ENCODE measurements around the gene RCBTB2. TPM values are rescaled to one million over a fixed set of nuclear protein-coding genes. Genes with fewer than 3 reads are reported as not detected.
A peak's percentile ranks its signal among the peaks of the same experiment; 100 is the strongest.
"Not testable (repeated sequence)": the region's sequence is repeated elsewhere in the genome, so short reads cannot be mapped to it uniquely, and the experiment has no call there.

The RCBTB2 gene
- polyA plus RNA-seq (2013), result 5.8 TPM

- ChIA-PET POLR2A (interaction anchor here (0.6 to 1.9 kb wide), 2 partner anchors 23 to 27 kb away, joined by 3 to 6 read pairs; no protein-coding TSS in a partner anchor), CTCF (interaction anchor here (1.0 to 1.7 kb wide), 7 partner anchors 10 to 47 kb away, joined by 3 to 6 read pairs (median 4); no protein-coding TSS in a partner anchor)
- H3K36me3 ChIP-seq (ENCODE audit: control insufficient read depth in 4 of 4, insufficient read depth in 4 of 4, low read length in 3 of 4), result no peaks in the 10 kb centered on the region
- H3K4me3 ChIP-seq (ENCODE audit: control insufficient read depth in 1 of 7, extremely low read depth in 1 of 7, insufficient read depth in 4 of 7, low read depth in 2 of 7, low read length in 6 of 7), result peak within 1 kb of the TSS; percentile 74 to 96 (median 83)
- 0% methylated on average over 48 of the region's 84 CpGs for WGBS (ENCODE audit: insufficient coverage)
- peak; percentile 97 to 99 (median 98) for DNase-seq
- peaks cover 0 to 4% (median 0%) of the 10 kb centered on the region in 5 experiments for H3K9me3 ChIP-seq (ENCODE audit: control extremely low read depth in 1 of 5, control insufficient read depth in 4 of 5, insufficient read depth in 2 of 5, low read depth in 1 of 5, low read length in 4 of 5)
- H3K27ac ChIP-seq (ENCODE audit: insufficient read depth in 1 of 2, low read depth in 1 of 2, low read length in 2 of 2, poor library complexity in 1 of 2, severe bottlenecking in 2 of 2), result peak within 1 kb of the TSS; percentile 76 to 89
- peaks cover 2 to 49% (median 14%) of the 10 kb centered on the region in 4 experiments for H3K4me1 ChIP-seq (ENCODE audit: control extremely low read depth in 1 of 4, control insufficient read depth in 4 of 4, insufficient read depth in 4 of 4, low read length in 3 of 4)
- H3K27me3 ChIP-seq (replicated peaks in 2 of 5; ENCODE audit: control insufficient read depth in 4 of 5, insufficient read depth in 5 of 5, low read length in 4 of 5), result no peaks in the 10 kb centered on the region
Measured at GRCh38 chr13:48532506-48533499, at the start of gene RCBTB2. TSS of gene RCBTB2 (minus strand) at chr13:48533080. CDS start at chr13:48521939, 11,141 bp downstream.

GRCh38 chr13:48582084-48582483 lies 49.2 kb upstream of the RCBTB2 start:
- H3K9me3 ChIP-seq (ENCODE audit: control extremely low read depth in 1 of 5, control insufficient read depth in 4 of 5, insufficient read depth in 2 of 5, low read depth in 1 of 5, low read length in 4 of 5), result no peaks in the 10 kb centered on the region
- POLR2A ChIA-PET, result no interaction called here
- peaks cover 10 to 33% (median 29%) of the 10 kb centered on the region in 4 experiments for H3K4me1 ChIP-seq (ENCODE audit: control extremely low read depth in 1 of 4, control insufficient read depth in 4 of 4, insufficient read depth in 4 of 4, low read length in 3 of 4)
- no peak overlapping the region for H3K4me3 ChIP-seq (ENCODE audit: control insufficient read depth in 1 of 7, extremely low read depth in 1 of 7, insufficient read depth in 4 of 7, low read depth in 2 of 7, low read length in 6 of 7)
- no peak for DNase-seq
- H3K27ac ChIP-seq (ENCODE audit: insufficient read depth in 1 of 2, low read depth in 1 of 2, low read length in 2 of 2, poor library complexity in 1 of 2, severe bottlenecking in 2 of 2), result no peak overlapping the region
- WGBS (ENCODE audit: insufficient coverage), result 94% methylated on average over 3 of the region's 3 CpGs
- CTCF ChIA-PET, result interaction anchor here (0.8 to 8.2 kb wide), 22 partner anchors 9 to 248 kb away, joined by 3 to 72 read pairs (median 4); no protein-coding TSS in a partner anchor
- H3K27me3 ChIP-seq (replicated peaks in 2 of 5; ENCODE audit: control insufficient read depth in 4 of 5, insufficient read depth in 5 of 5, low read length in 4 of 5), result peaks cover 0 to 14% (median 4%) of the 10 kb centered on the region in 5 experiments
- no peaks in the 10 kb centered on the region for H3K36me3 ChIP-seq (ENCODE audit: control insufficient read depth in 4 of 4, insufficient read depth in 4 of 4, low read length in 3 of 4)

GRCh38 chr13:48580896-48581295 lies 48.0 kb upstream of the RCBTB2 start:
- no peaks in the 10 kb centered on the region for H3K9me3 ChIP-seq (ENCODE audit: control extremely low read depth in 1 of 5, control insufficient read depth in 4 of 5, insufficient read depth in 2 of 5, low read depth in 1 of 5, low read length in 4 of 5)
- no peak overlapping the region for H3K27ac ChIP-seq (ENCODE audit: insufficient read depth in 1 of 2, low read depth in 1 of 2, low read length in 2 of 2, poor library complexity in 1 of 2, severe bottlenecking in 2 of 2)
- no peak for DNase-seq
- peaks cover 7 to 28% (median 19%) of the 10 kb centered on the region in 4 experiments for H3K4me1 ChIP-seq (ENCODE audit: control extremely low read depth in 1 of 4, control insufficient read depth in 4 of 4, insufficient read depth in 4 of 4, low read length in 3 of 4)
- ChIA-PET CTCF (interaction anchor here (0.8 to 8.2 kb wide), 22 partner anchors 8 to 454 kb away, joined by 3 to 72 read pairs (median 8); no protein-coding TSS in a partner anchor), POLR2A (no interaction called here)
- H3K4me3 ChIP-seq (ENCODE audit: control insufficient read depth in 1 of 7, extremely low read depth in 1 of 7, insufficient read depth in 4 of 7, low read depth in 2 of 7, low read length in 6 of 7), result no peak overlapping the region
- no peaks in the 10 kb centered on the region for H3K36me3 ChIP-seq (ENCODE audit: control insufficient read depth in 4 of 4, insufficient read depth in 4 of 4, low read length in 3 of 4)
- WGBS (ENCODE audit: insufficient coverage), result 86% methylated on average over 6 of the region's 6 CpGs
- H3K27me3 ChIP-seq (replicated peaks in 2 of 5; ENCODE audit: control insufficient read depth in 4 of 5, insufficient read depth in 5 of 5, low read length in 4 of 5), result peaks cover 0 to 21% (median 4%) of the 10 kb centered on the region in 5 experiments

GRCh38 chr13:48580185-48580803 lies 47.4 kb upstream of the RCBTB2 start:
- no peak overlapping the region for H3K4me3 ChIP-seq (ENCODE audit: control insufficient read depth in 1 of 7, extremely low read depth in 1 of 7, insufficient read depth in 4 of 7, low read depth in 2 of 7, low read length in 6 of 7)
- H3K27me3 ChIP-seq (replicated peaks in 2 of 5; ENCODE audit: control insufficient read depth in 4 of 5, insufficient read depth in 5 of 5, low read length in 4 of 5), result peaks cover 0 to 21% (median 4%) of the 10 kb centered on the region in 5 experiments
- ChIA-PET CTCF (interaction anchor here (0.7 to 8.2 kb wide), 27 partner anchors 10 to 453 kb away, joined by 3 to 72 read pairs (median 4); no protein-coding TSS in a partner anchor), POLR2A (interaction anchor here (0.6 kb wide), 1 partner anchor 74 kb away, joined by 3 read pairs; no protein-coding TSS in a partner anchor)
- 65% methylated on average over 5 of the region's 8 CpGs for WGBS (ENCODE audit: insufficient coverage)
- no peaks in the 10 kb centered on the region for H3K36me3 ChIP-seq (ENCODE audit: control insufficient read depth in 4 of 4, insufficient read depth in 4 of 4, low read length in 3 of 4)
- H3K9me3 ChIP-seq (ENCODE audit: control extremely low read depth in 1 of 5, control insufficient read depth in 4 of 5, insufficient read depth in 2 of 5, low read depth in 1 of 5, low read length in 4 of 5), result no peaks in the 10 kb centered on the region
- peak; percentile 63 to 79 (median 73) for DNase-seq
- H3K4me1 ChIP-seq (ENCODE audit: control extremely low read depth in 1 of 4, control insufficient read depth in 4 of 4, insufficient read depth in 4 of 4, low read length in 3 of 4), result peaks cover 7 to 28% (median 17%) of the 10 kb centered on the region in 4 experiments
- no peak overlapping the region for H3K27ac ChIP-seq (ENCODE audit: insufficient read depth in 1 of 2, low read depth in 1 of 2, low read length in 2 of 2, poor library complexity in 1 of 2, severe bottlenecking in 2 of 2)

- H3K4me3 ChIP-seq (ENCODE audit: control insufficient read depth in 1 of 7, extremely low read depth in 1 of 7, insufficient read depth in 4 of 7, low read depth in 2 of 7, low read length in 6 of 7); H3K36me3 ChIP-seq (ENCODE audit: control insufficient read depth in 4 of 4, insufficient read depth in 4 of 4, low read length in 3 of 4); POLR2A ChIA-PET; H3K27ac ChIP-seq (ENCODE audit: insufficient read depth in 1 of 2, low read depth in 1 of 2, low read length in 2 of 2, poor library complexity in 1 of 2, severe bottlenecking in 2 of 2); H3K9me3 ChIP-seq (ENCODE audit: control extremely low read depth in 1 of 5, control insufficient read depth in 4 of 5, insufficient read depth in 2 of 5, low read depth in 1 of 5, low read length in 4 of 5); DNase-seq: not testable (repeated sequence)
- H3K4me1 ChIP-seq (ENCODE audit: control extremely low read depth in 1 of 4, control insufficient read depth in 4 of 4, insufficient read depth in 4 of 4, low read length in 3 of 4), result peaks cover 8 to 28% (median 15%) of the 10 kb centered on the region in 4 experiments
- H3K27me3 ChIP-seq (replicated peaks in 2 of 5; ENCODE audit: control insufficient read depth in 4 of 5, insufficient read depth in 5 of 5, low read length in 4 of 5), result peaks cover 0 to 21% (median 4%) of the 10 kb centered on the region in 5 experiments
- CTCF ChIA-PET, result interaction anchor here (0.7 to 8.2 kb wide), 26 partner anchors 11 to 453 kb away, joined by 3 to 72 read pairs (median 4); no protein-coding TSS in a partner anchor
- WGBS (ENCODE audit: insufficient coverage), result no CpG with 5 or more reads among the region's 1 CpG
Measured at GRCh38 chr13:48579919-48580180, 47.0 kb upstream of the RCBTB2 start.

GRCh38 chr13:48579165-48579918 lies 46.5 kb upstream of the RCBTB2 start:
- Histone ChIP-seq H3K36me3 (ENCODE audit: control insufficient read depth in 4 of 4, insufficient read depth in 4 of 4, low read length in 3 of 4) (no peaks in the 10 kb centered on the region), H3K4me3 (ENCODE audit: control insufficient read depth in 1 of 7, extremely low read depth in 1 of 7, insufficient read depth in 4 of 7, low read depth in 2 of 7, low read length in 6 of 7) (peak overlapping the region in 1 of 7 experiments; percentile 13), H3K27ac (ENCODE audit: insufficient read depth in 1 of 2, low read depth in 1 of 2, low read length in 2 of 2, poor library complexity in 1 of 2, severe bottlenecking in 2 of 2) (no peak overlapping the region), H3K4me1 (ENCODE audit: control extremely low read depth in 1 of 4, control insufficient read depth in 4 of 4, insufficient read depth in 4 of 4, low read length in 3 of 4) (peaks cover 11 to 30% (median 15%) of the 10 kb centered on the region in 4 experiments), H3K27me3 (replicated peaks in 2 of 5; ENCODE audit: control insufficient read depth in 4 of 5, insufficient read depth in 5 of 5, low read length in 4 of 5) (peaks cover 0 to 19% (median 4%) of the 10 kb centered on the region in 5 experiments), H3K9me3 (ENCODE audit: control extremely low read depth in 1 of 5, control insufficient read depth in 4 of 5, insufficient read depth in 2 of 5, low read depth in 1 of 5, low read length in 4 of 5) (no peaks in the 10 kb centered on the region)
- POLR2A ChIA-PET, result interaction anchor here (1.3 kb wide), 1 partner anchor 11 kb away, joined by 5 read pairs; no protein-coding TSS in a partner anchor
- CTCF ChIA-PET, result interaction anchor here (0.7 to 8.2 kb wide), 26 partner anchors 10 to 452 kb away, joined by 3 to 72 read pairs (median 4); partner anchors contain the start of gene LPAR6
- 47% methylated on average over 3 of the region's 7 CpGs for WGBS (ENCODE audit: insufficient coverage)
- peak; percentile 54 to 90 (median 89) for DNase-seq

Data from common myeloid progenitor, CD34-positive (primary cell).